GM19328 (cell line): ENCODE measurements around the gene FNBP1L.
"Not testable (repeated sequence)": the region's sequence is repeated elsewhere in the genome, so short reads cannot be mapped to it uniquely, and the experiment has no call there.

ENCODE experiments used
- ATAC-seq: cut with Tn5 transposase; IDR thresholded peaks from one replicate; pipeline ENCODE4 v1.9.1; 2021; ENCODE audit warnings: mild to moderate bottlenecking, moderate library complexity; ENCODE audit not compliant: unreplicated experiment

Gene FNBP1L

DNA sequence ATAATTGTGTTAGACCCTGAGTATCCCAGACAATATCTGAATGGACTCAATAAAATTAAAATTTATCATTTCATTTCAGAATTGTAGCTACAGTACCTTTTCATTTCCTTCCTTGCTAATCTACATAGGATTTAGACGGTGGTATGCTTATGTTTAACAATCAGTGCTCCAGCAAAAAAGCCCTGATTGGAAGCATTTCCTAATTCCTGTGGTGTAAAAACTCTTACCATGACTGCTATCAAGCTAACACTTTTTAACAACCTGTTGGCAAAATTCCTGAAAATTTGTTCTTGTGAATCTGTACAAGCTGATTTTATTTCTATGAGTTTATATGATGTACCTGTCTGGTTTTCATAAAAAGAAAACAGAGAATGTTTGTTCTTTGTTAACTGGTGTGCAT lies 5.2 kb upstream of the FNBP1L start:
- no peak for ATAC-seq

DNA sequence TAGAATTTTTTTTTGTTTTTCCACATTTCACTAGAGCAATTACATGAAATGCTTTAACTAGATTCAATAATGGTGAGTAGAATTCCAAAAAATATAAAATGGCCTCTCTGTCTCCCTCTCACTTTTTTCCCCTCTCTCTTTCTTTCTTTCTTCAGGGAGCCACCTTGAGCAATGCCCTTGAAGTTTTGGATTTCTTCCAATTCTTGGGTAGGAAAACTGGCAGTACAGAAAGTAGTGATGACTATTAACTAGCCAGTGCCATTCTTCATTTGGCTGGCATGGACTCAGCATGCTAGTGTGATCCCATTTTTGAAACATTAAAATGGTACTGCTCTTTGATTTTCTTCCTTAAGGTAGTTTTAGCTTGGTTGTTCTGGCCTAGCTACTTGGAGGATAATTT lies 4.5 kb upstream of the FNBP1L start:
- no peak for ATAC-seq

DNA sequence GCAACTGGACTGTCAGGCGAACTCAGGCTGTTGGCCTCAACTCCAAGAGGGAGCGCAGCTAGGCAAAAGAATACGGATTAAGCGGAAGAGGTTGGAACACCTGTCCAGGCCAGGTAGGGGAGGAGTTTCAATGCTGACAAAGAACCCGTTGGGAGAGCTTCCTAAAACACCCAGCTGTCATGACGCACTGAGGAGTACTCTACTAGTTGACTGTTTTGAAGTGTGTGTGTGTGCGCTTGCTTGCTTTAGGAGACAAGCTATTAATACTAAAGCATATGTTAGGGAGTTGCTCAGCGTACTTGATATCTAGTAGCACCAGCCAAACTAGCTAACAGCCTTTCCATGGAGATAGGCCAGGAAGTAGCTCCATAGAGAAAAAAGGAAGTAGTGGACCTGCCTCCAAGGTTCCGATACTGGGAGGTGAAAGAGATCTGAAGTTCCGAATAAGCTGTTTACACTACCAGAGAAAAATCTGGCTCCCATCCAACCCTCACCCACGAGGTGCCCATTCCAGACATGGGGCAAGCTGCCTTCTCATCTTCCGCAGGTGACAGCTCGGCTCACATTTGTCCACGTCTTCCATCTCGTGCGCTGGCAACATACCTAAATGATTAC lies 974 bp upstream of the FNBP1L start:
- no peak for ATAC-seq

DNA sequence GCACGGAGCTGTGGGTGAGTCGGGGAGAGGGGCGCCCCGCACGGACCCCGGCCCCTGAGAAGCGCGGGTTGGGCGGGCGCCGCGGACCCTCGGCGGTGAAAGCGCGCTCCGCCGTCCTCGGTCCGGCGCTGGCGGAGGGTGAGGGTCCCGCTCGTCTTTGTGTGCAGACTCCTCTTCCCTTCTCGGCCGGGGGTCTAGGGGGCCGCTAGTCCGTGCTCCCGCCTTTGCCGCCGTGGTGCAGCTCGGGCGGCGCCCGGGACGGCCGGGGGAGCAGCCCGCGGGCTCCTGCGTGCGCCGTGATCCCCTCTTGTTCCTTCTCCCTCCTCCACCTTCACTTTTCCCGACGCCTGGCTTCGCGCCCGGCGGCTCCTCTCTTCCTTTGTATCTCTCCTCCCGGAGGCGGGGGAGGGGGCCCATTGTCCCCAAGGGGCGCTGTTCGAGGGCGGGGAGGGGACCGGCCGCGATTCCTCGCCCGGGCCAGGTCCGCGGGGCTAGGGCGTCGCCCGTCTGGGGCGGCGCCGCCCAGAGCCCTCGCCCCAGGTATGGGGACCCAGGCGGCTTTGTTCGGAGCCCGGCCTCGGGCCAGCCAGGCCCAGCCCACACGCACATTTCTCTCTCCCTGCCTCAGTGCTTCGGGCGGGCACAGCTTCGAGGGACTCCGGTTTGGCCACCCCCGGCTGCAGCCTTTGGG lies 519 bp downstream of the FNBP1L start:
- ATAC-seq = no peak

DNA sequence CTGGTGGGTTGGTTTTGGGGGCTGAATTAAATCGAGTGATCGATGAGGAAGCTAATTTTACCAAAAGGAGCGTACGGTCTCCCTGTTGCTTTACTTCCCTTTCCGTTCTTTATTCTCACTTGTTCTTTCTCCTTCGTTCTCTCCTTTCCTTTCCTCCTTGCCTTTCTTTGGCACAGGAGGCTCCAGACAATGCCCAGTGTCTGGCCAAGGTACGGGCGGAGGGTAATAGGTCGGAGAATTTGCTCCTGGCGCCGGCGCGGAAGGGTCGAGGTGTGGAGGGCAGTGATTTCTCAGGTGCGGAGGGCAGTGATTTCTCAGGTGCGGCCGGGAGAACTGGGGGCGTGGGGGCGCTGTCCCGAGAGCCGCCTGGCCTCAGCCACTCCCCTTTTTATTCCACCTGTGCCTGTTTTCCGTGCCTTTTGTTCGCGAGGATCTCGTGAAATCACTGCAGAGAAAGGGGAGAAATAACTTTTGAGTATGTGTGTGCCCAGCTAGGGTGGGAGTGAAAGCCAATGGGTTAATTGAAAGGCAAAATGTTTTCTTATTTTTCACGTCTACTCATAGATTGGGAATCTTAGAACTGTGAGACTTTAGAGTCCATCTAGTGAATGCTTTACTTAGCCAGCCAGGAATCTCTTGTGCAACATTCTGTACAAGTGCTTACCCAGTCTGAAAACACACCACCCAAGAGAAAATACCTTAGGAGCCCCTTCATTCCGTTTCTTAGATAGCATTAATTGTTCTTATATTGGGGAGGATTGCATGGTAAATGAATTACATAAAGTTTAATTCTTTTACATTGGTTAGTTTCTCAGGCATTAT lies 1.3 kb downstream of the FNBP1L start:
- no peak for ATAC-seq

DNA sequence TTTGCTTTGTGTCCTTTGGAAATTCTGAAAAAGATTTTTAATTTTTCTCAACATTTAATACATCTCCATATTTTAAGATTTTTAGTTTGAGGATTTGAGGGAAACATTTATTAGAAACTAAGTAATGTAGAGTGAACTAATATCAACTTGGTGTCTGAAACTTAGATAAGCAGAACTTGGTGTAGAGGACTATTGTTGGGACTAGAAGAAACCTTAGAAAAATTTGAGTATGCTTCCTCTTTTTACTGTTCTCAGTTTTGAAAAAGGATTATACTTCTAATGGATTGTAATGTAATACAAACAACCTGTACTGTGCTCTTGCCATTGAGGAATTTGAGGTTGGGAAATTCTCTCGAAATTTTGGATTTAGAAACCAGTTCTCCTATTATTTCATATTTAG lies 2.4 kb downstream of the FNBP1L start:
- no peak for ATAC-seq

DNA sequence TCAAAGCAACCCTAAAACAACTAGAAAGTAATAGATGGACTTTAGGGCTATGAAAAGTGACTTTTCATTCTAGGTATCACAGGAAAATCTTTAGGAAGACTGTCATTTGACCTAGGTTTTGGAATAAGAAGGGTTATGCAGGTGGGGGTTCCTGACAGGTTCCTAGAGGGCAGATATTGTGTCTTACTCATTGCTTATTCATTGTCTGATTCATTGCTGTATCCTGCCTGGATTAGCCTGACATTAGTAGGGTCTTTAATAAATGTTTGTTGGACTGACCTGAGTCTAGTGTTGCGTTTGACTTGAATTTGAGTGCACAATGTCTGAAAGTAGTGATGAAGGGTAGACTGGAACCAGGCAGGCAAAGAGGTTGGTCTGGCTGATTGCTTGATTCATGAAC lies 6.0 kb downstream of the FNBP1L start:
- no peak for ATAC-seq

DNA sequence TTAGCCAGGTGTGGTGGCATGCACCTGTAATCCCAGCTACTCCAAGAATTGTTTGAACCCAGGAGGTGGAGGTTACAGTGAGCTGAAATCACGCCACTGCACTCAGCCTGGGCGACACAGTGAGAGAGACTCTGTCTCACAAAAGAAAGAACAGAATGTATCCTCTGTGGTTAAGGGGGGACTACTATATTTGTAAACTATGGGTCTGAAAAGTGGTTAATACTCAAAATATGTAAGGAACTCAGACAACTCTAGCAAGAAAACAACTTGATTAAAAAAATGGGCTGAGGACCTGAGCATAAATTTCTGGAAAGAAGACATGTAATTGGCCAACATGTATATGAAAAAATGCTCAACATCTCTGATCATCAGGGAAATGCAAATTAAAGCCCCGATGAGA lies 11.2 kb downstream of the FNBP1L start:
- no peak for ATAC-seq

DNA sequence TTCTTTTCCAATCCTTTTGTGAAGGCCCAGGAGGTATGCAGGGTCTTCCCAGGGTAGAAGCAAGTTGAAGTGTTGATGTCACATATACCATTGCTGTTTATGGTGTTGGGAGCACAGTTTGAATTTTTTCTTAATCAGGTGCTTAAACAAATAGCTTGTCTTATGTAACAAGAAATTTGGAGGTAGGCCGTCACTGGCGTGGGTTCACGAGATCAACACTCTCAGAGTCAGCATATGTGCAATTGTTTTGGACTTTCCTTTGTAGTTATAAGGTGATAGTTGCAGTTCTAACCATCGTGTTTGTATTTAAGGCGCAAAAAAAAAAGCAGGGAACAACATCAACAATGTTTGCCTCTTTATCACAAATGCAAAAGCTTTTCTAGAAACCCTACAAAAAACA lies 13.3 kb downstream of the FNBP1L start:
- ATAC-seq = no peak

DNA sequence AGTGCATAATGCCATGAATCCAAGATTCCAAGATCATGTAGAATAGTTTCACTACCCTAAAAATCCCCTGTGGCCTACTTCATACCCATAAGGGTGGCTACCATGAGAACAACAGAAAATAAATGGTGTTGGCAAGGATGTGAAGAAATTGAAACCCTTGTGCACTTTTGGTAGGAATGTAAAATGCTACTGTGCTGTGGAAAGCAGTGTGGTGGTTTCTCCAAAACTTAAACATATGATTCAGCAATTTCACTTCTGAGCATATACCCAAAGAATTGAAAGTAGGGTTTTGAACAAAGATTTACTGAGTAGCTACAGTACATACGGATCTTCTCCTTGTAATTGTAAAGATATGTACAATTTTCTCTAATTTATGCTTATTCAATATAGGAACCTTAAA lies 16.0 kb downstream of the FNBP1L start:
- ATAC-seq = no peak

DNA sequence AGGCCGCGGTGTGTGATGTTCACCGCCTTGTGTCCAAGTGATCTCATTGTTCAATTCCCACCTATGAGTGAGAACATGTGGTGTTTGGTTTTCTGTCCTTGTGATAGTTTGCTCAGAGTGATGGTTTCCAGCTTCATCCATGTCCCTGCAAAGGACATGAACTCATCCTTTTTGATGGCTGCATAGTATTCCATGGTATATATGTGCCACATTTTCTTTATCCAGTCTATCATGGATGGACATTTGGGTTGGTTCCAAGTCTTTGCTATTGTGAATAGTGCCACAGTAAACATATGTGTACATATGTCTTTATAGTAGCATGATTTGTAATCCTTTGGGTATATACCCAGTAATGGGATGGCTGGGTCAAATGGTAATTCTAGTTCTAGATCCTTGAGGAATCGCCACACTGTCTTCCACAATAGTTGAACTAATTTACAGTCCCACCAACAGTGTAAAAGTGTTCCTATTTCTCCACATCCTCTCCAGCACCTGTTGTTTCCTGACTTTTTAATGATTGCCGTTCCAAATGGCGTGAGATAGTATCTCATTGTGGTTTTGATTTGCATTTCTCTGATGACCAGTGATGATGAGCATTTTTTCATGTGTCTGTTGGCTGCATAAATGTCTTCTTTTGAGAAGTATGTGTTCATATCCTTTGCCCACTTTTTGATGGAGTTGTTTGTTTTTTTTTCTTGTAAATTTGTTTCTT lies 17.6 kb downstream of the FNBP1L start:
- ATAC-seq = not testable (repeated sequence)

DNA sequence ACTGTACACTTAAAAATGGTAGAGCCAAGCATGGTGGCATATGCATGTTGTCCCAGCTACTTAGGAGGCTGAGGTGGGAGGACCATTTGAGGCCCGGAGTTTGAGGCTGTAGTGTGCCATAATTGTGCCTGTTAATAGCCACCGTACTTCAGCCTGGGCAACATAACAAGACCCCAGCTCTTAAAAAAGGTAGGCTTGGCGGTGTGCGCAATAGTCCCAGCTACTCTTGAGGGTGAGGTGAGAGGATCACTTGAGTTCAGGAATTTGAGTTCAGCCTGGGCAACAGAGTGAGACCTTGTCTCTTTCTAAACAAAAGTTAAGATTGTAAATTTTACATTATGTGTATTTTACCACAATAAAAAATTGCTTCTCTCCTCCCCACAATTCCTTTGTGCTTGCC lies 19.7 kb downstream of the FNBP1L start:
- ATAC-seq = no peak

DNA sequence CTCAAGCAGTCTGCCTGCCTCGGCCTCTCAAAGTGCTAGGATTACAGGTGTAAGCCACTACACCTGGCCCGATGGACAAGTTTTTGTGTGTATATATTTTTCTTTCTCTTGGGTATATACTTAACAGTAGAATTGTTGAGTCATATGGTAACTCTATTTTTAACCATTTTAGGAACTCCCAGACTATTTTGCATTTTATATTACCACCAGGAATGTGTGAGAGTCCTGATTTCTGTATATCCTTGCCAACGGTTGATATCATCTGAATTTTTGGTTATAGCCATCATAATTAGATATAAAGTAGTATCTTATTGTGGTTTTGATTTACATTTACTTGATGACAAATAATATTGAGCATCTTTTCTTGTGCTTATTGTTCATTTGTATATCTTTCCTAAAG lies 20.7 kb downstream of the FNBP1L start:
- no peak for ATAC-seq

DNA sequence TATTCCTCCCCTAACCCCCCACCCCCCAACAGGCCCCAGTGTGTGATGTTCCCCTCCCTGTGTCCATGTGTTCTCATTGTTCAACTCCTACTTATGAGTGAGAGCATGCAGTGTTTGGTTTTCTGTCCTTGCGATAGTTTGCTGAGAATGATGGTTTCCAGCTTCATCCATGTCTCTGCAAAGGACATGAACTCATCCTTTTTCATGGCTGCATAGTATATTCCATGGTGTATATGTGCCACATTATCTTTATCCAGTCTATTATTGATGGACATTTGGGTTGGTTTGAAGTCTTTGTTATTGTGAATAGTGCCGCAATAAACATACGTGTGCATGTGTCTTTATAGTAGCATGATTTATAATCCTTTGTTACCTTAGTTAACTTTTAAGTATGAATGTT lies 21.3 kb downstream of the FNBP1L start:
- ATAC-seq = not testable (repeated sequence)

DNA sequence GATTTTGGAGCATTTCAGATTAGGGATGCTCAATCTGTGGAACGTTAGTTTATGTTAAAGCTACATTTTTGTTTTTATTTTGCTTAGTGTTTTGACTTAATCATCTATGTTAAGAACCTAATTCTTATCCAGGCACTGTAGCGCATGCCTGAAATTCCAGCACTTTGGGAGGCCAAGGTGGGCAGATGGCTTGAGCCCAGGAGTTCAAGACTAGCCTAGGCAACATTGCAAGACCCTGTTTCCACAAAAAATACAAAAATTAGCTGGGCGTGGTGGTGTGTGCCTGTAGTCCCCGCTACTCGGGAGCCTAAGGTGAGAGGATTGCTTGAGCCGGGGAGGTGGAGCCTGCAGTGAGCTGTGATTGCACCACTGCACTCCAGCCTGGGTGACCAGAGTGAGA lies 23.4 kb downstream of the FNBP1L start:
- no peak for ATAC-seq

DNA sequence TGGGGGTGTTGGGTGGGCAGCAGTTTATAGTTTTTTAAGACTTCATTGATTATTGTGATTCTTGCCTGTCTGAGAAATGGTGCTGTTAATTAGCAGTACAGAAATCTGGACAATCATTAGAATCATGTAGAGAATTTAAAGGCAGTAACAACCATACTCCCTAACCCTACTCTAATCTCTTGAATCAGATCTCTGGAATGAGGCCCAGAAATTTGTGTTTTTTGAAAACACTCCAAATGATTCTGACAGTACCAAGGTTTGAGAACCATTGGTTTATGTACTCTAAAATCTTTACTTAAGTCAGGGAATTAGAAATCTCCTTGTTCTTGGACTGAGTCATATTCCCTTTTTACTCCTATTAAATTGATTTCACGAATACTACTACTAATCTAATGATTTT lies 24.0 kb downstream of the FNBP1L start:
- no peak for ATAC-seq

DNA sequence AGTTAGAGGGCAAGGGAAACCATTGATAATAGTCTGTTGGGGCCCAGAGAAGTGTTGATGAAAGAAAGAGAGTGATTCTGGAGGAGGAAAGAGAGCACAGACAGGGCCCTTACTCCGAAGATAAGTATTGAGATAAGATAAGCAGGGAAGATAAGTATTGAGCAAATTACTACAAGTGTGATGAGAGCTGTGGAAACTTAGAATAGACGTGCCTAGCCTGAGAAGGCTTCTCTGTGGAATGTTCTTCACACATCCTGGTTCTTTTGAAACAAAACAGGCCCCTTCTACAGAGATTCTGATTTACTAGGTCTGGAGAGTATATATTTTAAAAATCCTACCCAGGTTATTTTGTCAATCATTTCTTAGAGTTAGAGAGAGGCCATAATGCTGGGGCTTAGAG lies 26.4 kb downstream of the FNBP1L start:
- ATAC-seq = no peak

DNA sequence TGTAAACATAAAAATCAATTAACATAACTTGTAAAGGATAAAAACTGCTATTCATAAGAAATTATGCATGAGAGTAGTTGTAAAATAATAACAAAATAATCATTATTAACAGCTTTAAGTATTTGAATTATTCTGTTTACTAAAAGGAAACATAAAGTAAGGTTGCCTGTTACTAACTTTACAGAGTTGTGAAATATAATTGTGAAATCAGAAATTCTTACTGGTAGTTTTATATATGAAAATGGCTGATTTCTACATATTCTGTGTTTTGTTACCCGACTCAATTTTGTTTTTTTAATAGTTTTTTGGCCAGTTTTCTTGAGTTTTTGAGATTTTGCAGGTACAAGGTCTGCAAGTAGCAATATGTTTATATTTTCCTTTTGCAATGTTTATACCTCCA lies 27.8 kb downstream of the FNBP1L start:
- no peak for ATAC-seq

DNA sequence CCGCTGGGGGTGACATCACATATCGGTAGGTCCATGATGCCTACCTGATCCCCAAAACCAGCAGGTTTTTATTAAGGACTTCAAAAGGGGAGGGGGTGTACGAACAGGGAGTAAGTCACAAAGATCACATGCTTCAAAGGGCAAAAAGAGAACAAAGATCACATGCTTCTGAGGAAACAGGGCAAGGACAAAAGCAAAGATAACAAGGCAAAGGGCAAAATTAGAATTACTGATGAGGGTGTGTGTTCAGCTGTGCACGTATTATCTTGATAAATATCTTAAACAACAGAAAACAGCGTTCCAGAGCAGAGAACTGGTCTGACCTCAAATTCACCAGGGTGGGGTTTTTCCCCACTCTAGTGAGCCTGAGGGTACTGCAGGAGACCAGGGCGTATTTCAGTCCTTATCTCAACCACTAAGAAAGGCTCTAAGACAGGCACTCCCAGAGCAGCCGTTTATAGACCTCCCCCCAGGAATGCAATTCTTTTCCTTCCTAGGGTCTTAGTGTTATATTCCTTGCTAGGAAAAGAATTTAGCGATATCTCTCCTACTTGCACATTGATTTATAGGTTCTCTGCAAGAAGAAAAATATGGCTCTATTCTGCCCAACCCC lies 31.3 kb downstream of the FNBP1L start:
- ATAC-seq = not testable (repeated sequence)

DNA sequence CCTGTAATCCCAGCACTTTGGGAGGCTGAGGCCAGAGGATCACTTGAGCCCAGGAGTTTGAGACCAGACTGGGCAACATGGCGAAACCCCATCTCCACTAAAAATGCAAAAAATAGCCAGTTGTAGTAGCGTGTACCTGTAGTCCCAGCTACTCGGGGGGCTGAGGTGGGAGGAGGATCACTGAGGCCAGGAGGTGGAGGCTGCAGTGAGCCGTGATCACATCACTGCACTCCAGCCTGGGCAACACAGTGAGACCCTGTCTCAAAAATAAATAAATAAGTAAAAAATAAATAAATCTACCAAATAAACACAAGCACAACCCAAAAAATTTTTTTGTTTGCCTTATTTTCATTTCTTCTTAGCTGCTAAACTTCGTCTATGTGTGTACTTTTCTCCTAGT lies 34.0 kb downstream of the FNBP1L start:
- not testable (repeated sequence) for ATAC-seq

DNA sequence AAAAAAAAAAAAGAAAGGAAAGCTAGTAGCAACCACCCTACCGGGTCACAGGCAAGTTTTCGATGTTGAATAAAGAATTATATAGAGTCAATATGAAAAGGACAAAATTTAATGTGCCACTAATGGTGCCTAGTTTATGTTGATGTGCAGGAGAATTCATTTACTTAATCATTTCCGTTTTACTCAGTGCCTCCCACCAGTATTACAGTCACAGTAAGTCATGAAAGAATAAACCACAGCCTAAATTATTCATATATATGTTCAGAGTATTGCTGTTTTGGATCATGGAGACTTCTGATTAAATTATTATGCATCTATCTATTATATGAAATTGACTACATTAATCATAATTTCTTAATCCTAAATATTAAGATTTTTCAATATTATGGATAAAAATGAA lies 35.3 kb downstream of the FNBP1L start:
- ATAC-seq = no peak
